ENCODE measurements around the gene SH3RF3.

Gene SH3RF3

GRCh38 chr2:109415581-109416013 is 286.6 kb downstream of the SH3RF3 start:
- no peak overlapping the region for H3K4me3 Mint-ChIP-seq
- H3K4me1 Mint-ChIP-seq, result no peaks in the 10 kb centered on the region
- peaks cover 9% of the 10 kb centered on the region for H3K27me3 Mint-ChIP-seq
- DNase-seq (ENCODE audit: low spot score in 2 of 2) (no peak), ATAC-seq (replicated peaks; ENCODE audit: extremely low read depth, poor library complexity, severe bottlenecking) (no peak)
- no peaks in the 10 kb centered on the region for H3K9me3 Mint-ChIP-seq
- H3K36me3 Mint-ChIP-seq (ENCODE audit: insufficient read depth), result no peaks in the 10 kb centered on the region
- no peak overlapping the region for H3K27ac Mint-ChIP-seq (ENCODE audit: low read depth)

- H3K27me3 Mint-ChIP-seq, result peaks cover 9% of the 10 kb centered on the region
- no peak overlapping the region for H3K27ac Mint-ChIP-seq (ENCODE audit: low read depth)
- no peaks in the 10 kb centered on the region for H3K9me3 Mint-ChIP-seq
- peaks cover 2% of the 10 kb centered on the region for H3K36me3 Mint-ChIP-seq (ENCODE audit: insufficient read depth)
- H3K4me1 Mint-ChIP-seq, result no peaks in the 10 kb centered on the region
- no peak overlapping the region for H3K4me3 Mint-ChIP-seq
- ATAC-seq (replicated peaks; ENCODE audit: extremely low read depth, poor library complexity, severe bottlenecking) (no peak), DNase-seq (ENCODE audit: low spot score in 2 of 2) (no peak)
Measured at GRCh38 chr2:109417701-109418335, 288.8 kb downstream of the SH3RF3 start.

- Mint-ChIP-seq H3K27ac (ENCODE audit: low read depth) (no peak overlapping the region), H3K4me3 (no peak overlapping the region), H3K27me3 (peaks cover 9% of the 10 kb centered on the region), H3K4me1 (no peaks in the 10 kb centered on the region), H3K9me3 (no peaks in the 10 kb centered on the region), H3K36me3 (ENCODE audit: insufficient read depth) (peaks cover 2% of the 10 kb centered on the region)
- DNase-seq (ENCODE audit: low spot score in 2 of 2), result no peak
- ATAC-seq (replicated peaks; ENCODE audit: extremely low read depth, poor library complexity, severe bottlenecking), result no peak
Measured at GRCh38 chr2:109418716-109419115, 289.7 kb downstream of the SH3RF3 start.

GRCh38 chr2:109419171-109419756 is 290.3 kb downstream of the SH3RF3 start:
- H3K4me1 Mint-ChIP-seq, result no peaks in the 10 kb centered on the region
- no peak for ATAC-seq (replicated peaks; ENCODE audit: extremely low read depth, poor library complexity, severe bottlenecking)
- H3K27me3 Mint-ChIP-seq, result peaks cover 9% of the 10 kb centered on the region
- no peak overlapping the region for H3K27ac Mint-ChIP-seq (ENCODE audit: low read depth)
- no peak overlapping the region for H3K4me3 Mint-ChIP-seq
- DNase-seq (ENCODE audit: low spot score in 2 of 2), result no peak
- no peaks in the 10 kb centered on the region for H3K9me3 Mint-ChIP-seq
- peaks cover 2% of the 10 kb centered on the region for H3K36me3 Mint-ChIP-seq (ENCODE audit: insufficient read depth)

GRCh38 chr2:109419960-109420370 is 291.0 kb downstream of the SH3RF3 start:
- no peak for DNase-seq (ENCODE audit: low spot score in 2 of 2)
- Mint-ChIP-seq H3K4me1 (no peaks in the 10 kb centered on the region), H3K4me3 (no peak overlapping the region), H3K9me3 (no peaks in the 10 kb centered on the region), H3K27ac (ENCODE audit: low read depth) (no peak overlapping the region), H3K36me3 (ENCODE audit: insufficient read depth) (peaks cover 2% of the 10 kb centered on the region), H3K27me3 (peaks cover 9% of the 10 kb centered on the region)
- ATAC-seq (replicated peaks; ENCODE audit: extremely low read depth, poor library complexity, severe bottlenecking), result no peak

- DNase-seq (ENCODE audit: low spot score in 2 of 2) (no peak), ATAC-seq (replicated peaks; ENCODE audit: extremely low read depth, poor library complexity, severe bottlenecking) (no peak)
- H3K27me3 Mint-ChIP-seq, result peaks cover 9% of the 10 kb centered on the region
- no peak overlapping the region for H3K27ac Mint-ChIP-seq (ENCODE audit: low read depth)
- H3K4me3 Mint-ChIP-seq, result no peak overlapping the region
- peaks cover 2% of the 10 kb centered on the region for H3K36me3 Mint-ChIP-seq (ENCODE audit: insufficient read depth)
- H3K9me3 Mint-ChIP-seq, result no peaks in the 10 kb centered on the region
- no peaks in the 10 kb centered on the region for H3K4me1 Mint-ChIP-seq
Measured at GRCh38 chr2:109421101-109421500, 292.1 kb downstream of the SH3RF3 start.

- H3K27ac Mint-ChIP-seq (ENCODE audit: low read depth), result no peak overlapping the region
- H3K9me3 Mint-ChIP-seq, result no peaks in the 10 kb centered on the region
- H3K27me3 Mint-ChIP-seq, result peaks cover 9% of the 10 kb centered on the region
- DNase-seq (ENCODE audit: low spot score in 2 of 2), result no peak
- no peaks in the 10 kb centered on the region for H3K4me1 Mint-ChIP-seq
- no peak overlapping the region for H3K4me3 Mint-ChIP-seq
- peaks cover 2% of the 10 kb centered on the region for H3K36me3 Mint-ChIP-seq (ENCODE audit: insufficient read depth)
- no peak for ATAC-seq (replicated peaks; ENCODE audit: extremely low read depth, poor library complexity, severe bottlenecking)
Measured at GRCh38 chr2:109421642-109422041, 292.6 kb downstream of the SH3RF3 start.

- peaks cover 9% of the 10 kb centered on the region for H3K27me3 Mint-ChIP-seq
- H3K27ac Mint-ChIP-seq (ENCODE audit: low read depth), result no peak overlapping the region
- H3K9me3 Mint-ChIP-seq, result no peaks in the 10 kb centered on the region
- no peak overlapping the region for H3K4me3 Mint-ChIP-seq
- ATAC-seq (replicated peaks; ENCODE audit: extremely low read depth, poor library complexity, severe bottlenecking), result no peak
- peaks cover 2% of the 10 kb centered on the region for H3K36me3 Mint-ChIP-seq (ENCODE audit: insufficient read depth)
- no peak for DNase-seq (ENCODE audit: low spot score in 2 of 2)
- H3K4me1 Mint-ChIP-seq, result no peaks in the 10 kb centered on the region
Measured at GRCh38 chr2:109422071-109422757, 293.2 kb downstream of the SH3RF3 start.

- DNase-seq (ENCODE audit: low spot score in 2 of 2) (no peak), ATAC-seq (replicated peaks; ENCODE audit: extremely low read depth, poor library complexity, severe bottlenecking) (no peak)
- Mint-ChIP-seq H3K27ac (ENCODE audit: low read depth) (no peak overlapping the region), H3K27me3 (peaks cover 9% of the 10 kb centered on the region), H3K36me3 (ENCODE audit: insufficient read depth) (peaks cover 2% of the 10 kb centered on the region), H3K4me3 (no peak overlapping the region), H3K9me3 (no peaks in the 10 kb centered on the region), H3K4me1 (no peaks in the 10 kb centered on the region)
Measured at GRCh38 chr2:109422758-109423500, 293.9 kb downstream of the SH3RF3 start.

- H3K4me1 Mint-ChIP-seq, result no peaks in the 10 kb centered on the region
- H3K36me3 Mint-ChIP-seq (ENCODE audit: insufficient read depth), result peaks cover 2% of the 10 kb centered on the region
- H3K27me3 Mint-ChIP-seq, result peaks cover 9% of the 10 kb centered on the region
- no peaks in the 10 kb centered on the region for H3K9me3 Mint-ChIP-seq
- H3K4me3 Mint-ChIP-seq, result no peak overlapping the region
- ATAC-seq (replicated peaks; ENCODE audit: extremely low read depth, poor library complexity, severe bottlenecking) (no peak), DNase-seq (ENCODE audit: low spot score in 2 of 2) (no peak)
- H3K27ac Mint-ChIP-seq (ENCODE audit: low read depth), result no peak overlapping the region
Measured at GRCh38 chr2:109423556-109424359, 294.8 kb downstream of the SH3RF3 start.

- DNase-seq (ENCODE audit: low spot score in 2 of 2) (no peak), ATAC-seq (replicated peaks; ENCODE audit: extremely low read depth, poor library complexity, severe bottlenecking) (no peak)
- Mint-ChIP-seq H3K9me3 (no peaks in the 10 kb centered on the region), H3K36me3 (ENCODE audit: insufficient read depth) (peaks cover 2% of the 10 kb centered on the region), H3K27ac (ENCODE audit: low read depth) (no peak overlapping the region), H3K4me3 (no peak overlapping the region), H3K4me1 (no peaks in the 10 kb centered on the region), H3K27me3 (no peaks in the 10 kb centered on the region)
Measured at GRCh38 chr2:109425411-109425810, 296.4 kb downstream of the SH3RF3 start.

- Mint-ChIP-seq H3K4me1 (no peaks in the 10 kb centered on the region), H3K27me3 (no peaks in the 10 kb centered on the region), H3K4me3 (no peak overlapping the region), H3K27ac (ENCODE audit: low read depth) (no peak overlapping the region), H3K36me3 (ENCODE audit: insufficient read depth) (no peaks in the 10 kb centered on the region), H3K9me3 (no peaks in the 10 kb centered on the region)
- ATAC-seq (replicated peaks; ENCODE audit: extremely low read depth, poor library complexity, severe bottlenecking) (no peak), DNase-seq (ENCODE audit: low spot score in 2 of 2) (no peak)
Measured at GRCh38 chr2:109427661-109428091, 298.7 kb downstream of the SH3RF3 start.
